ENCODE results near the gene ATP1B1. TPM values are rescaled to one million over a fixed set of nuclear protein-coding genes. Genes with fewer than 3 reads are reported as not detected.

Gene ATP1B1
- total RNA-seq, 1 donor from 2014 or later, result 173 TPM

- no peak for TF ChIP-seq CTCF (IDR thresholded peaks at IDR 0.05)
- intact Hi-C loops (cut with DNase I), result no loop called here
- Histone ChIP-seq H3K27ac (peak overlapping the region; percentile 91), H3K36me3 (peaks cover 32% of the 10 kb centered on the region), H3K4me1 (peaks cover 62% of the 10 kb centered on the region), H3K9me3 (no peaks in the 10 kb centered on the region), H3K27me3 (ENCODE audit: low read depth) (no peaks in the 10 kb centered on the region), H3K4me3 (peak overlapping the region; percentile 92)
- ATAC-seq, result no peak
- peak; percentile 60 for DNase-seq
Measured at GRCh38 chr1:169110689-169111447, 4.4 kb downstream of the ATP1B1 start.

DNA sequence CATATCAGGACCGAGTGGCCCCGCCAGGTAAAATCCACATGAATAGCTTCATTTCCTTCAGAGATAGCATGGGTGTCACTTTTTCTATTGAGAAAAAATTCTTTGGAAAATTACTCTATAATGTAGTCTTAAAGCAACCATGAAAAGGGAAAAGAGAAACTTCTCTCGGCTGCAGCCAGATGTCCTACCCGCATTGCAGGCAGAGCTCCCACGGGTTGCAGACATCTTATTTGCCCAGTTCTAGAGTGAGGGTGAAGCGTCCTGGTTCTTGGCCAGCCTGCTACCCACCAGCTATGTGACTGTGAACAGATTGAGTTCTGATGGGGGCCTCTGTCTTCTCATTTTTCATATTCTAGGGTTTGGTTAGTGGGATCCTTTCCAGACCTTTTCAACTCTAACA, 5.0 kb downstream of the ATP1B1 start:
- Histone ChIP-seq H3K9me3 (no peaks in the 10 kb centered on the region), H3K4me1 (peaks cover 68% of the 10 kb centered on the region), H3K36me3 (peaks cover 32% of the 10 kb centered on the region), H3K4me3 (no peak overlapping the region), H3K27ac (peak overlapping the region; percentile 25), H3K27me3 (ENCODE audit: low read depth) (no peaks in the 10 kb centered on the region)
- intact Hi-C loops (cut with DNase I), result no loop called here
- TF ChIP-seq CTCF (IDR thresholded peaks at IDR 0.05), result no peak
- DNase-seq (no peak), ATAC-seq (no peak)

- intact Hi-C loops (cut with DNase I), result no loop called here
- TF ChIP-seq CTCF (IDR thresholded peaks at IDR 0.05), result no peak
- DNase-seq, result no peak
Measured at GRCh38 chr1:169112241-169112640, 5.8 kb downstream of the ATP1B1 start.

GRCh38 chr1:169113613-169114119, 7.2 kb downstream of the ATP1B1 start:
- no peak overlapping the region for H3K4me3 ChIP-seq
- peaks cover 40% of the 10 kb centered on the region for H3K36me3 ChIP-seq
- no peak overlapping the region for H3K27ac ChIP-seq
- peaks cover 59% of the 10 kb centered on the region for H3K4me1 ChIP-seq
- intact Hi-C loops (cut with DNase I), result no loop called here
- no peaks in the 10 kb centered on the region for H3K9me3 ChIP-seq
- DNase-seq (no peak), ATAC-seq (no peak)
- TF ChIP-seq CTCF (IDR thresholded peaks at IDR 0.05), result no peak
- no peaks in the 10 kb centered on the region for H3K27me3 ChIP-seq (ENCODE audit: low read depth)

More at GRCh38 chr1:169112241-169112640, 5.8 kb downstream of the ATP1B1 start:
- Histone ChIP-seq H3K4me3 (no peak overlapping the region), H3K36me3 (peaks cover 32% of the 10 kb centered on the region), H3K4me1 (peaks cover 71% of the 10 kb centered on the region), H3K27ac (peak overlapping the region; percentile 25), H3K9me3 (no peaks in the 10 kb centered on the region), H3K27me3 (ENCODE audit: low read depth) (no peaks in the 10 kb centered on the region)
- no peak for ATAC-seq

DNA sequence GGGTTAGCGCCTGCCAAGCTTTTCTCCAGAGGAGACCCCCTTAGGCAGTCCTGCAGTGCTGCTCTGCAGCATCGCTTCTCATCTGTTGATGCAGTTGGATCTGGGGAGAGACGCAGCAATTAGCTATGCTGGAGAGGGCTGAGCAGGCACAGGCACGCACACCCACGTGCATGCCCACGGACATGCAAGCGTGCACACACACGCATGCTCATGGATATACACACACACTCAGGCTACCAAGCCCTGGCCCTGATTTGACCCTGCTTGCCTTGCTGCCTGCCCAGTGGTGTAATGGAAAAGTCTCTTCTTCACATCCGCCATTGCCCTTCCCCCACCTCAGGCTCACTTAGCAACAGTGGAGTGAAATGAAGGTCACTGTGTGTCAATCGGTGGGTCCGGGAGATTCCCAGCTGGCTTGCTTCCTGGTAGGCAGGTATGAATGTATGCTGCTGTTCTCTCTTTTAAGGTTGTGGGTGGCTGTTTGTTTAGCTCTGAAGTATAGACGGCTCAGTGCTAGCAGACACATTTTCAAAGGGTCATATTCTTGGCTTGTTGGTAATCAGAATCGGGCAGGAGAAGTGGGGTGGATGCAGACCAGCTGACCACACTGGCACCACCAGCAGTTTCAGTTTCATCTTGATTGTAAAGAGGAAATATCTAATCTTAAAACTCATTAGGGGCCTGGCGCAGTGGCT, 9.5 kb downstream of the ATP1B1 start:
- ATAC-seq, result peak; percentile 86 to 87
- TF ChIP-seq CTCF (IDR thresholded peaks at IDR 0.05), result no peak
- intact Hi-C loops (cut with DNase I), result no loop called here
- H3K27ac ChIP-seq, result peak overlapping the region; percentile 57
- H3K4me3 ChIP-seq, result peak overlapping the region; percentile 24
- DNase-seq, result peak; percentile 76
- H3K4me1 ChIP-seq, result peaks cover 42% of the 10 kb centered on the region
- no peaks in the 10 kb centered on the region for H3K9me3 ChIP-seq
- peaks cover 47% of the 10 kb centered on the region for H3K36me3 ChIP-seq
- no peaks in the 10 kb centered on the region for H3K27me3 ChIP-seq (ENCODE audit: low read depth)

All from lower lobe of right lung (tissue), 2 donors.